SH-SY5Y (cell line): ENCODE data around the gene MPPED1.

ENCODE experiments used
- GATA2 ChIP-seq: IDR thresholded peaks from 2 replicates; pipeline ENCODE4 v1.6.1; 2011; ENCODE audit warnings: mild to moderate bottlenecking, low read depth, low read length
- GATA3 ChIP-seq: IDR thresholded peaks from 2 replicates; pipeline ENCODE4 v1.6.1; 2011; ENCODE audit warnings: low read depth, mild to moderate bottlenecking, low read length, moderate library complexity

- TF ChIP-seq GATA3, result no peak
- no peak for TF ChIP-seq GATA2
These were observed 117.0 kb downstream of the MPPED1 start for GRCh38 chr22:43528601-43529360.
